GM23338 (cell line): ENCODE measurements around the gene RABGAP1L. TPM values are rescaled to one million over a fixed set of nuclear protein-coding genes. Genes with fewer than 3 reads are reported as not detected.

Experiments
- ATAC-seq: fragments of 200-7000 bp; cut with Tn5 transposase; 3 replicates; pipeline ENCODE4 v1.9.1; 2020
- DNase-seq: peaks from one replicate; pipeline ENCODE4 v3.0.0-alpha.2; 2015; ENCODE audit warnings: low spot score
- H2AFZ ChIP-seq: fragments of 200-600 bp; sonication (generic); 2 replicates; pipeline ENCODE4 v1.8.0; 2016; ENCODE audit warnings: antibody characterized with exemption, mild to moderate bottlenecking, moderate library complexity
- H3F3A ChIP-seq: fragments of 200-600 bp; sonication (generic); replicated peaks from 2 replicates; pipeline ENCODE4 v1.8.0; 2017; ENCODE audit warnings: antibody characterized with exemption, mixed run types, low read depth
- H3K27ac ChIP-seq: fragments of 200-600 bp; sonication (generic); 2 replicates; pipeline ENCODE4 v1.6.1; 2016; ENCODE audit warnings: low read depth
- H3K27me3 ChIP-seq: fragments of 200-600 bp; sonication (generic); 2 replicates; pipeline ENCODE4 v1.8.0; 2016; ENCODE audit warnings: mild to moderate bottlenecking, mixed run types, moderate library complexity; ENCODE audit not compliant: insufficient read depth
- H3K36me3 ChIP-seq: fragments of 200-600 bp; sonication (generic); 2 replicates; pipeline ENCODE4 v1.8.0; 2016; ENCODE audit warnings: mild to moderate bottlenecking; ENCODE audit not compliant: insufficient read depth
- H3K4me1 ChIP-seq: fragments of 200-600 bp; sonication (generic); 2 replicates; pipeline ENCODE4 v1.8.0; 2016; ENCODE audit warnings: mild to moderate bottlenecking, moderate library complexity; ENCODE audit not compliant: insufficient read depth
- H3K4me2 ChIP-seq: fragments of 200-600 bp; sonication (generic); 2 replicates; pipeline ENCODE4 v1.7.1; 2017; ENCODE audit warnings: mixed run types
- H3K4me3 ChIP-seq: fragments of 200-600 bp; sonication (generic); 2 replicates; pipeline ENCODE4 v1.6.1; 2016; ENCODE audit warnings: mixed run types
- H3K79me2 ChIP-seq: fragments of 200-600 bp; sonication (generic); replicated peaks from 2 replicates; pipeline ENCODE4 v1.8.0; 2017; ENCODE audit warnings: mild to moderate bottlenecking; ENCODE audit not compliant: insufficient read depth
- H3K9me2 ChIP-seq: fragments of 200-600 bp; sonication (generic); 2 replicates; pipeline ENCODE4 v1.8.0; 2017; ENCODE audit not compliant: insufficient read depth
- H4K20me1 ChIP-seq: fragments of 200-600 bp; sonication (generic); replicated peaks from 2 replicates; pipeline ENCODE4 v1.8.0; 2017; ENCODE audit warnings: mild to moderate bottlenecking; ENCODE audit not compliant: insufficient read depth
- H3K27ac Mint-ChIP-seq: 2 replicates; pipeline ENCODE4 v1.8.0; 2020; ENCODE audit warnings: inconsistent platforms, mild to moderate bottlenecking, moderate library complexity, mixed read lengths
- H3K27me3 Mint-ChIP-seq: 3 replicates; pipeline ENCODE4 v1.8.0; 2022; ENCODE audit warnings: low read depth, mild to moderate bottlenecking, moderate library complexity, mixed read lengths, inconsistent platforms; ENCODE audit not compliant: insufficient read depth, poor library complexity
- H3K36me3 Mint-ChIP-seq: 3 replicates; pipeline ENCODE4 v1.8.0; 2021; ENCODE audit warnings: low read depth, mild to moderate bottlenecking, inconsistent platforms, moderate library complexity, mixed read lengths
- H3K4me1 Mint-ChIP-seq: 3 replicates; pipeline ENCODE4 v1.8.0; 2020; ENCODE audit warnings: mild to moderate bottlenecking, inconsistent platforms, mixed read lengths
- H3K4me3 Mint-ChIP-seq: 3 replicates; pipeline ENCODE4 v1.8.0; 2021; ENCODE audit warnings: moderate library complexity, mild to moderate bottlenecking, inconsistent platforms, mixed read lengths
- H3K9me3 Mint-ChIP-seq: 3 replicates; pipeline ENCODE4 v1.8.0; 2020; ENCODE audit warnings: moderate library complexity, mild to moderate bottlenecking, inconsistent platforms, mixed read lengths
- CREB1 ChIP-seq: fragments of 250-450 bp; sonication (Bioruptor Pico); IDR thresholded peaks from 2 replicates; pipeline ENCODE4 v1.5.0; 2020; ENCODE audit warnings: low read depth, mild to moderate bottlenecking, moderate library complexity
- CTCF ChIP-seq, 2 experiments: fragments of 200-600 bp in 1 of 2; sonication (generic) in 1 of 2; conservative IDR thresholded peaks; 2 replicates each; pipeline versions ENCODE4 v1.5.1 to v1.6.1; 2016 to 2017; ENCODE audit warnings: antibody characterized with exemption in 2 of 2, low read depth in 2 of 2, mild to moderate bottlenecking in 2 of 2, moderate library complexity in 1 of 2
- ETS1 ChIP-seq: IDR thresholded peaks from 2 replicates; pipeline ENCODE4 v1.6.1; 2016; ENCODE audit warnings: antibody characterized with exemption
- EZH2 ChIP-seq: fragments of 200-600 bp; sonication (generic); IDR thresholded peaks from one replicate; pipeline ENCODE4 v1.8.0; 2017; ENCODE audit warnings: antibody characterized with exemption, mild to moderate bottlenecking, low read depth; ENCODE audit not compliant: unreplicated experiment
- EZH2phosphoT487 ChIP-seq: fragments of 200-600 bp; sonication (generic); IDR thresholded peaks from one replicate; pipeline ENCODE4 v1.8.1; 2018; ENCODE audit warnings: antibody characterized with exemption; ENCODE audit not compliant: unreplicated experiment
- JUNB ChIP-seq: IDR thresholded peaks from one replicate; pipeline ENCODE4 v1.6.1; 2016; ENCODE audit warnings: antibody characterized with exemption; ENCODE audit not compliant: unreplicated experiment
- NANOG ChIP-seq: IDR thresholded peaks from 2 replicates; pipeline ENCODE4 v1.6.1; 2016; ENCODE audit warnings: antibody characterized with exemption, borderline replicate concordance
- POLR2AphosphoS5 ChIP-seq: IDR thresholded peaks from 2 replicates; pipeline ENCODE4 v1.6.1; 2016; ENCODE audit warnings: antibody characterized with exemption, low read depth
- REST ChIP-seq: IDR thresholded peaks from one replicate; pipeline ENCODE4 v1.6.1; 2018; ENCODE audit warnings: antibody characterized with exemption; ENCODE audit not compliant: unreplicated experiment
- STAT1 ChIP-seq: IDR thresholded peaks from one replicate; pipeline ENCODE4 v1.6.1; 2016; ENCODE audit warnings: antibody characterized with exemption; ENCODE audit not compliant: unreplicated experiment
- ZNF114 ChIP-seq: fragments of 250-450 bp; sonication (Bioruptor Pico); IDR thresholded peaks from 2 replicates; pipeline ENCODE4 v1.5.0; 2020; ENCODE audit warnings: mild to moderate bottlenecking, moderate library complexity
- ZNF331 ChIP-seq: fragments of 250-450 bp; sonication (Bioruptor Pico); IDR thresholded peaks from 2 replicates; pipeline ENCODE4 v1.5.0; 2020; ENCODE audit warnings: low read depth, mild to moderate bottlenecking, moderate library complexity
- polyA plus RNA-seq: library from polyadenylated mRNA; unstranded; fragments of >200 nt; fragmentation: Nextera tagmentation; extraction: Ambion mirVana; gene quantifications from 2 replicates; pipeline ENCODE4 v1.2.1, GENCODE V29; 2016
- total RNA-seq: library from RNA; depleted of rRNA; stranded (reverse); fragments of >200 nt; shearing (Covaris generic); gene quantifications from 2 replicates; pipeline ENCODE4 v1.2.3, GENCODE V29; 2014

The RABGAP1L gene
- total and polyA plus RNA-seq, 2 experiments from 2014 or later: 83.2 to 136 TPM

- no peak for TF ChIP-seq JUNB
- no peak for TF ChIP-seq STAT1
- no peak for TF ChIP-seq CREB1 (CRISPR knock-in tag)
- no peak for TF ChIP-seq CTCF (conservative IDR thresholded peaks at IDR 0.05; ENCODE audit: low read depth in 2 of 2)
- no peak for TF ChIP-seq ZNF114
- no peak for TF ChIP-seq REST
- TF ChIP-seq ZNF331: no peak
Observed at GRCh38 chr1:174761901-174762585, 602.7 kb downstream of the RABGAP1L start (continued).

- Histone ChIP-seq H3K27me3 (no peaks in the 10 kb centered on the region), H3K4me2 (no peak overlapping the region), H3K4me1 (no peaks in the 10 kb centered on the region), H2AFZ (no peak overlapping the region), H3K9me2 (no peaks in the 10 kb centered on the region), H3K79me2 (no peaks in the 10 kb centered on the region), H3K4me3 (no peak overlapping the region), H3K36me3 (no peaks in the 10 kb centered on the region), H3K27ac (no peak overlapping the region), H4K20me1 (no peaks in the 10 kb centered on the region), H3F3A (no peaks in the 10 kb centered on the region)
- Mint-ChIP-seq H3K27ac (no peak overlapping the region), H3K4me3 (no peak overlapping the region), H3K36me3 (no peaks in the 10 kb centered on the region; the same call in 2 of the 3 replicates), H3K27me3 (peaks cover 3% of the 10 kb centered on the region), H3K9me3 (no peaks in the 10 kb centered on the region), H3K4me1 (no peaks in the 10 kb centered on the region; the same call in 2 of the 3 replicates)
- no peak for DNase-seq
- ATAC-seq: no peak
- no peak for TF ChIP-seq NANOG
- no peak for TF ChIP-seq JUNB
- TF ChIP-seq EZH2: no peak
- no peak for TF ChIP-seq EZH2phosphoT487
- no peak for TF ChIP-seq REST
- no peak for TF ChIP-seq ZNF114
- TF ChIP-seq POLR2AphosphoS5: no peak
- no peak for TF ChIP-seq ETS1
- no peak for TF ChIP-seq CREB1 (CRISPR knock-in tag)
- no peak for TF ChIP-seq CTCF (conservative IDR thresholded peaks at IDR 0.05; ENCODE audit: low read depth in 2 of 2)
Observed at GRCh38 chr1:174764191-174764590, 604.9 kb downstream of the RABGAP1L start.
